B cell (primary cell): Measurements from ENCODE around the gene ZNF37A. TPM values are rescaled to one million over a fixed set of nuclear protein-coding genes. Genes with fewer than 3 reads are reported as not detected.

Source experiments
- ATAC-seq: fragments of 200-7000 bp; cut with Tn5 transposase; one replicate; pipeline ENCODE4 v1.10.0; 2021; ENCODE audit warnings: low read depth, mild to moderate bottlenecking, moderate number of reproducible peaks, moderate library complexity
- CTCF ChIA-PET: fragments of 350-600 bp; sonication (Branson Sonifier 250); formaldehyde crosslinking; loops from one replicate; lab custom pipeline; 2021; ENCODE audit warnings: antibody characterized with exemption, inconsistent platforms; lab: Charles Lee
- POLR2A ChIA-PET: fragments of 350-600 bp; sonication (Branson Sonifier 250); formaldehyde crosslinking; loops from one replicate; lab custom pipeline; 2021; ENCODE audit warnings: antibody characterized with exemption; lab: Charles Lee
- DNase-seq: peaks from one replicate; pipeline ENCODE4 v3.0.0; 2013
- H2AFZ ChIP-seq: 2 replicates; pipeline ENCODE4 v1.6.1; 2012; ENCODE audit warnings: mild to moderate bottlenecking, low read depth, low read length; ENCODE audit not compliant: insufficient read depth, poor library complexity, severe bottlenecking
- H3K27ac ChIP-seq, 2 donors: 1 replicate in 1 of 2; 2 replicates in 1 of 2; pipeline ENCODE4 v1.5.1; 2012 to 2013; ENCODE audit warnings: low read length in 2 of 2, mild to moderate bottlenecking in 2 of 2, moderate library complexity in 1 of 2
- H3K27me3 ChIP-seq, 4 experiments: fragments of 200-600 bp in 1 of 4; sonication (generic) in 1 of 4; replicated peaks in 1 of 4; 1 replicate in 2 of 4; 2 replicates in 2 of 4; pipeline versions ENCODE4 v1.6.1 to v1.7.0; 2013 to 2016; ENCODE audit warnings: low read length in 3 of 4, mild to moderate bottlenecking in 2 of 4, mixed read lengths in 1 of 4, moderate library complexity in 1 of 4; ENCODE audit not compliant: insufficient read depth in 4 of 4, control insufficient read depth in 3 of 4; ENCODE audit errors: control extremely low read depth in 1 of 4
- H3K36me3 ChIP-seq, 2 experiments: replicated peaks in 1 of 2; 1 replicate in 1 of 2; 2 replicates in 1 of 2; pipeline versions ENCODE4 v1.6.1 to v1.7.1; 2013; ENCODE audit warnings: low read length in 1 of 2; ENCODE audit not compliant: insufficient read depth in 2 of 2, control insufficient read depth in 1 of 2; ENCODE audit errors: control extremely low read depth in 1 of 2, extremely low read depth in 1 of 2
- H3K4me1 ChIP-seq, 2 donors: fragments of 200-600 bp in 1 of 2; sonication (generic) in 1 of 2; 1 replicate in 1 of 2; 2 replicates in 1 of 2; pipeline versions ENCODE4 v1.5.1 to v1.6.1; 2013 to 2017; ENCODE audit warnings: low read length in 2 of 2; ENCODE audit not compliant: control insufficient read depth in 2 of 2, insufficient read depth in 2 of 2
- H3K4me2 ChIP-seq: replicated peaks from 2 replicates; pipeline ENCODE3; 2012; ENCODE audit warnings: mild to moderate bottlenecking, low read depth, low read length; ENCODE audit not compliant: poor library complexity, severe bottlenecking
- H3K4me3 ChIP-seq, 5 experiments: fragments of 200-600 bp in 1 of 5; sonication (generic) in 1 of 5; 1 replicate in 3 of 5; 2 replicates in 2 of 5; pipeline versions ENCODE4 v1.5.1 to v1.7.0; 2011 to 2016; ENCODE audit warnings: low read length in 4 of 5, mild to moderate bottlenecking in 4 of 5, low read depth in 2 of 5, control low read depth in 1 of 5, moderate library complexity in 1 of 5; ENCODE audit not compliant: insufficient read depth in 1 of 5; ENCODE audit errors: control extremely low read depth in 1 of 5, extremely low read depth in 1 of 5
- H3K79me2 ChIP-seq: fragments of 200-600 bp; sonication (generic); one replicate; pipeline ENCODE4 v1.6.0; 2016; ENCODE audit warnings: low read length; ENCODE audit not compliant: control insufficient read depth, insufficient read depth
- H3K9ac ChIP-seq: fragments of 200-600 bp; sonication (generic); 2 replicates; pipeline ENCODE4 v1.6.1; 2017; ENCODE audit warnings: mild to moderate bottlenecking, low read length, moderate library complexity
- H3K9me3 ChIP-seq, 3 donors: one replicate each; pipeline versions ENCODE4 v1.6.1 to v1.7.1; 2013; ENCODE audit warnings: low read length in 2 of 3; ENCODE audit not compliant: control insufficient read depth in 2 of 3, insufficient read depth in 1 of 3; ENCODE audit errors: control extremely low read depth in 1 of 3
- H4K20me1 ChIP-seq: 2 replicates; pipeline ENCODE4 v1.6.0; 2012; ENCODE audit warnings: mild to moderate bottlenecking, low read length; ENCODE audit not compliant: insufficient read depth, control insufficient read depth, poor library complexity, severe bottlenecking
- H3K27ac Mint-ChIP-seq: one replicate; pipeline ENCODE4 v1.8.0; 2021; ENCODE audit warnings: mixed read lengths
- H3K27me3 Mint-ChIP-seq: one replicate; pipeline ENCODE4 v1.8.0; 2021; ENCODE audit warnings: mixed read lengths
- H3K4me1 Mint-ChIP-seq: one replicate; pipeline ENCODE4 v1.8.0; 2021; ENCODE audit warnings: mixed read lengths
- H3K4me3 Mint-ChIP-seq: one replicate; pipeline ENCODE4 v1.8.0; 2021; ENCODE audit warnings: mixed read lengths
- H3K9me3 Mint-ChIP-seq: one replicate; pipeline ENCODE4 v1.8.0; 2022; ENCODE audit warnings: mixed read lengths; ENCODE audit not compliant: insufficient read depth
- CTCF ChIP-seq: fragments of 200-600 bp; IDR thresholded peaks from one replicate; pipeline ENCODE4 v1.8.0; 2022; ENCODE audit warnings: antibody characterized with exemption, mild to moderate bottlenecking
- EZH2 ChIP-seq: IDR thresholded peaks from 2 replicates; pipeline ENCODE4 v1.6.1; 2012; ENCODE audit warnings: borderline replicate concordance, low read depth, mild to moderate bottlenecking, moderate library complexity, low read length; ENCODE audit not compliant: insufficient read depth, poor library complexity, severe bottlenecking
- WGBS: methylation state at CpG from one replicate; pipeline ENCODE4 v1.1.5; 2013; ENCODE audit warnings: missing lambda C conversion rate; ENCODE audit not compliant: insufficient coverage; 5-methylcytosine and 5-hydroxymethylcytosine counted together
- intact Hi-C: fragments of 100-400 bp; cut with micrococcal nuclease; formaldehyde crosslinking; loops from one replicate; pipeline ENCODE4 v1.10.0; 2022
- polyA plus RNA-seq: library from polyadenylated mRNA; depleted of rRNA; stranded (reverse); fragments of >200 nt; gene quantifications from 2 replicates; pipeline ENCODE4 v1.2.3, GENCODE V29; 2012
- total RNA-seq, 2 donors: library from RNA; stranded (reverse); fragments of 120-200 nt in 1 of 2; gene quantifications; 1 replicate in 1 of 2; 2 replicates in 1 of 2; pipeline versions ENCODE4 v1.2.3 to v1.2.4, GENCODE V29; 2013 to 2022

Gene ZNF37A
- total and polyA plus RNA-seq, 2 donors (not counting 1 experiment from before 2014, with no cell fraction given), result 6.1 to 26.4 TPM

DNA sequence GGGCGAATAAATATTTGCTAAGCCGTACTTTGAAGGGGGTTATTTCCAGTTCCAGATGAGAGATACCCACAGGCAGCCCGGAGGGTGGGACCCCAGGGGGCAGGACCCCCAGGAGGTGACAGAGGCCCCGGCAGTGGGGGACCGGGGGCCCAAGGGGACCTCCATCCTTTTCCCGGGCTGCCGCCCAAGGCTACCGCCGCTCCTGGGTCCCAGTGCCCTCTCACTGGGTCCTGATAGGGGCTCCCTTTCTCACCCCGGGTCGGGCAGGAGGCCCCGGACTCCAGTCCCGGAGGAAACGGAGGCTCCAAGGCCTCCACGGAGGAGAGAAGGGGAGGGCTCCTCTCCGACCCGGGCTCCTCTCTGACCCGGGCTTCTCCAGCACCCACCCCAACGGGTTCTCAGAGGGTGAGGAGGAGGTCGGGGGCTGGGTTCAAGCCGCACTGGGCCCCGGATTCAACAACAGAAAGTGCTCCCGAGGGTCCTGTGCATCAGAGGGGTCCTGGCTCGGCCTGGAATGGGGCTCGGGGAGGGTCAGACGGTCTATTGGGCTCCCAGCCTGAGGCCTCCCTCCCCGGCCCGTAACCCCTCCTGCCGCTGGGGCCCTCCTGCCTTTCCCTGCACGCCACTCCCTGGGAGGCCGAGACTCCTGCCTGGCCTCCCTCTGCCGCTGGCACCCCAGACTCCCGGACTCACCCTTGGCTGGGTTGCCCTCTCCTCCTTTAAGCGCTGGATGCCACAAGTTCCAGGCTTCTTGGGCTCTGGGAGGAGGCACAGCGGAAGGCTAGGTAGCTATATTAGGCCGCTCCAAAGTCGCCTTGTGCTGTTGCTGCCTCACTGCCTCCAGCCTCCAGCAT is 62.5 kb downstream of the ZNF37A start:
- DNase-seq (no peak), ATAC-seq (no peak)
- ChIA-PET CTCF (no interaction called here), POLR2A (no interaction called here)
- Histone ChIP-seq H3K79me2 (no peaks in the 10 kb centered on the region), H3K27me3 (no peaks in the 10 kb centered on the region), H3K9me3 (peaks cover 1 to 30% (median 5%) of the 10 kb centered on the region in 3 donors), H3K4me2 (no peak overlapping the region), H2AFZ (no peak overlapping the region), H4K20me1 (no peaks in the 10 kb centered on the region), H3K4me3 (no peak overlapping the region), H3K9ac (no peak overlapping the region), H3K36me3 (no peaks in the 10 kb centered on the region), H3K27ac (no peak overlapping the region), H3K4me1 (no peaks in the 10 kb centered on the region)
- no peak for TF ChIP-seq EZH2
- no peak for TF ChIP-seq CTCF
- no peak overlapping the region for H3K4me3 Mint-ChIP-seq
- no peaks in the 10 kb centered on the region for H3K27me3 Mint-ChIP-seq
- peaks cover 8% of the 10 kb centered on the region for H3K9me3 Mint-ChIP-seq
- no peaks in the 10 kb centered on the region for H3K4me1 Mint-ChIP-seq
- 92% methylated on average over 26 of the region's 37 CpGs for WGBS
- no peak overlapping the region for H3K27ac Mint-ChIP-seq
- intact Hi-C loops, result no loop called here

- no peak overlapping the region for H2AFZ ChIP-seq
Measured at GRCh38 chr10:38157270-38157685, 63.1 kb downstream of the ZNF37A start.

More at GRCh38 chr10:38157270-38157685, 63.1 kb downstream of the ZNF37A start:
- H3K27me3 ChIP-seq, result no peaks in the 10 kb centered on the region
- no peaks in the 10 kb centered on the region for H4K20me1 ChIP-seq
- H3K36me3 ChIP-seq, result no peaks in the 10 kb centered on the region
- H3K79me2 ChIP-seq, result no peaks in the 10 kb centered on the region
- H3K27ac Mint-ChIP-seq, result no peak overlapping the region
- CTCF ChIA-PET, result no interaction called here
- TF ChIP-seq EZH2 (no peak), CTCF (no peak)
- H3K27me3 Mint-ChIP-seq, result no peaks in the 10 kb centered on the region
- no peak overlapping the region for H3K4me2 ChIP-seq
- intact Hi-C loops, result no loop called here
- DNase-seq, result no peak
- peaks cover 1 to 30% (median 5%) of the 10 kb centered on the region in 3 donors for H3K9me3 ChIP-seq
- POLR2A ChIA-PET, result no interaction called here
- no peaks in the 10 kb centered on the region for H3K4me1 Mint-ChIP-seq
- no peak overlapping the region for H3K4me3 Mint-ChIP-seq
- H3K9me3 Mint-ChIP-seq, result peaks cover 8% of the 10 kb centered on the region
- H3K27ac ChIP-seq, result no peak overlapping the region
- 96% methylated on average over 3 of the region's 10 CpGs for WGBS
- no peaks in the 10 kb centered on the region for H3K4me1 ChIP-seq
- H3K4me3 ChIP-seq, result no peak overlapping the region
- ATAC-seq, result no peak
- no peak overlapping the region for H3K9ac ChIP-seq
